Activated CD4-positive, alpha-beta memory T cell treated with anti-CD3 and anti-CD28 coated beads for 36 hours (primary cell): ENCODE results near the gene PSMA8. TPM values are rescaled to one million over a fixed set of nuclear protein-coding genes. Genes with fewer than 3 reads are reported as not detected.

Experiments used
- total RNA-seq, 2 experiments: library from RNA; stranded (reverse); gene quantifications; one replicate each; pipeline ENCODE4 v1.2.3, GENCODE V29; 2021

Gene PSMA8
- total RNA-seq, 2 experiments from 2014 or later: 1.3 to 1.7 TPM

Other genes starting within 250 kb of the PSMA8 start
- 10 to 100 TPM; 49.1 to 51.5 TPM for gene SS18, start 43.3 kb upstream of the PSMA8 start, total RNA-seq
- 10 to 100 TPM; 12.5 to 12.7 TPM for gene TAF4B, start 92.6 kb downstream of the PSMA8 start, total RNA-seq